Mesothelial cell of epicardium (in vitro differentiated cells): ENCODE measurements around the gene FGD4. TPM values are rescaled to one million over a fixed set of nuclear protein-coding genes. Genes with fewer than 3 reads are reported as not detected.
A peak's percentile ranks its signal among the peaks of the same experiment; 100 is the strongest.
"Not testable (repeated sequence)": the region's sequence is repeated elsewhere in the genome, so short reads cannot be mapped to it uniquely, and the experiment has no call there.

Experiments
- DNase-seq, 2 experiments: peaks; one replicate each; pipeline ENCODE4 v3.0.0; 2021; ENCODE audit warnings: low spot score in 2 of 2; ENCODE audit not compliant: unreplicated experiment in 2 of 2
- H3K27ac Mint-ChIP-seq: 2 replicates; pipeline ENCODE4 v1.8.0; 2021; ENCODE audit warnings: mixed read lengths
- H3K27me3 Mint-ChIP-seq: 2 replicates; pipeline ENCODE4 v1.8.0; 2021; ENCODE audit warnings: low read depth, mixed read lengths
- H3K36me3 Mint-ChIP-seq: 2 replicates; pipeline ENCODE4 v1.8.0; 2021; ENCODE audit warnings: mixed read lengths
- H3K4me1 Mint-ChIP-seq: 2 replicates; pipeline ENCODE4 v1.8.0; 2021; ENCODE audit warnings: mixed read lengths
- H3K4me3 Mint-ChIP-seq: 2 replicates; pipeline ENCODE4 v1.8.0; 2021; ENCODE audit warnings: mild to moderate bottlenecking, moderate library complexity, mixed read lengths
- H3K9me3 Mint-ChIP-seq: 2 replicates; pipeline ENCODE4 v1.8.0; 2021; ENCODE audit warnings: mixed read lengths
- CTCF ChIP-seq: fragments of 200-600 bp; sonication (generic); IDR thresholded peaks from one replicate; pipeline ENCODE4 v1.5.0; 2021; ENCODE audit warnings: antibody characterized with exemption; ENCODE audit not compliant: unreplicated experiment
- total RNA-seq: library from RNA; stranded (reverse); gene quantifications from 3 replicates; pipeline ENCODE4 v1.2.1, GENCODE V29; 2021

FGD4 gene
- total RNA-seq, 1 donor from 2014 or later: 13.4 TPM

GRCh38 chr12:32515137-32515873 lies 115.9 kb downstream of the FGD4 start:
- TF ChIP-seq CTCF: no peak
- H3K36me3 Mint-ChIP-seq: no peaks in the 10 kb centered on the region
- peaks cover 9% of the 10 kb centered on the region for H3K4me1 Mint-ChIP-seq
- H3K27ac Mint-ChIP-seq: no peak overlapping the region
- DNase-seq: no peak
- H3K27me3 Mint-ChIP-seq: no peaks in the 10 kb centered on the region
- no peaks in the 10 kb centered on the region for H3K9me3 Mint-ChIP-seq
- H3K4me3 Mint-ChIP-seq: no peak overlapping the region

GRCh38 chr12:32516230-32516629 lies 116.9 kb downstream of the FGD4 start:
- Mint-ChIP-seq H3K4me1 (peaks cover 9% of the 10 kb centered on the region), H3K9me3 (no peaks in the 10 kb centered on the region), H3K36me3 (no peaks in the 10 kb centered on the region), H3K4me3 (no peak overlapping the region), H3K27me3 (no peaks in the 10 kb centered on the region), H3K27ac (no peak overlapping the region)
- no peak for DNase-seq
- TF ChIP-seq CTCF: no peak

- no peak for DNase-seq
- Mint-ChIP-seq H3K4me3 (no peak overlapping the region), H3K27me3 (no peaks in the 10 kb centered on the region), H3K4me1 (peaks cover 14% of the 10 kb centered on the region), H3K9me3 (no peaks in the 10 kb centered on the region), H3K27ac (no peak overlapping the region), H3K36me3 (no peaks in the 10 kb centered on the region)
- no peak for TF ChIP-seq CTCF
Measured at GRCh38 chr12:32517966-32518365, 118.6 kb downstream of the FGD4 start.

GRCh38 chr12:32519047-32519446 lies 119.7 kb downstream of the FGD4 start:
- no peaks in the 10 kb centered on the region for H3K9me3 Mint-ChIP-seq
- DNase-seq: no peak
- no peaks in the 10 kb centered on the region for H3K27me3 Mint-ChIP-seq
- H3K4me3 Mint-ChIP-seq: no peak overlapping the region
- peaks cover 9% of the 10 kb centered on the region for H3K4me1 Mint-ChIP-seq
- H3K27ac Mint-ChIP-seq: no peak overlapping the region
- no peaks in the 10 kb centered on the region for H3K36me3 Mint-ChIP-seq
- TF ChIP-seq CTCF: no peak

GRCh38 chr12:32522331-32523221 lies 123.2 kb downstream of the FGD4 start:
- H3K27me3 Mint-ChIP-seq: no peaks in the 10 kb centered on the region
- no peaks in the 10 kb centered on the region for H3K9me3 Mint-ChIP-seq
- H3K27ac Mint-ChIP-seq: peak overlapping the region; percentile 72
- peaks cover 9% of the 10 kb centered on the region for H3K4me1 Mint-ChIP-seq
- DNase-seq: no peak
- H3K36me3 Mint-ChIP-seq: peaks cover 5% of the 10 kb centered on the region
- no peak overlapping the region for H3K4me3 Mint-ChIP-seq
- no peak for TF ChIP-seq CTCF

GRCh38 chr12:32525802-32526201 lies 126.4 kb downstream of the FGD4 start:
- not testable (repeated sequence) for H3K27ac Mint-ChIP-seq, H3K36me3 Mint-ChIP-seq, H3K9me3 Mint-ChIP-seq, H3K4me3 Mint-ChIP-seq, H3K27me3 Mint-ChIP-seq, H3K4me1 Mint-ChIP-seq, DNase-seq

- H3K36me3 Mint-ChIP-seq: not testable (repeated sequence)
Measured at GRCh38 chr12:32526343-32526742, 127.0 kb downstream of the FGD4 start.

More at GRCh38 chr12:32526343-32526742, 127.0 kb downstream of the FGD4 start:
- not testable (repeated sequence) for H3K27me3 Mint-ChIP-seq, H3K4me3 Mint-ChIP-seq, H3K9me3 Mint-ChIP-seq, H3K4me1 Mint-ChIP-seq, DNase-seq, H3K27ac Mint-ChIP-seq
